SU-DHL-6 (cell line): ENCODE results near the gene BRD4.

Experiments used
- CTCF ChIP-seq: fragments of 200-600 bp; sonication (generic); IDR thresholded peaks from one replicate; pipeline ENCODE4 v1.5.1; 2017; ENCODE audit warnings: antibody characterized with exemption, mild to moderate bottlenecking, low read length, moderate library complexity; ENCODE audit not compliant: insufficient read depth, poor library complexity, severe bottlenecking
- EZH2phosphoT487 ChIP-seq: fragments of 200-600 bp; sonication (generic), shearing (Covaris generic); conservative IDR thresholded peaks from 2 replicates; pipeline ENCODE4 v1.6.1; 2018; ENCODE audit warnings: mild to moderate bottlenecking, antibody characterized with exemption, low read length, moderate library complexity, mixed read lengths

GRCh38 chr19:15244106-15244803 is 88.1 kb downstream of the BRD4 start:
- TF ChIP-seq CTCF (no peak), EZH2phosphoT487 (no peak)
